ENCODE measurements around the gene APOF. TPM values are rescaled to one million over a fixed set of nuclear protein-coding genes. Genes with fewer than 3 reads are reported as not detected.

APOF gene
- total and polyA plus RNA-seq, 2 donors (not counting 1 experiment from before 2014, with no cell fraction given) = not detected

DNA sequence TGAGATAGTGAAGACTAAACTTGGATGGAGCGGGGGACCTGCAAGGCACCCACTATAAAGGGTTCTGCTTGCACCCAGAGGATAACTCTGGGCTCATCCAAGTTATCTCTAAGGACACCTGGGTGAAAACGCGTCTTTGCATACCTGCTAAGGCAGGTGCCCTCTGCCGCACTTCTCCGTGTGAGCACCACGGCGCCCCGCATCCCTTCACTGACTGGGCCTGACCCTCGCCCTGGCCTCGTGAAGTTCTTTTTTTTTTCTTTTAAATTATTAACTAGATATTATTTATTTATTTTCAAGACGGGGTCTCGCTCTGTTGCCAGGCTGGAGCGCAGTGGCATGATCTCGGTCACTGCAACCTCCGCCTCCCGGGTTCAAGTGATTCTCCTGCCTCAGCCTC is 20.0 kb upstream of the APOF start:
- no peaks in the 10 kb centered on the region for H3K79me2 ChIP-seq (ENCODE audit: control insufficient read depth, insufficient read depth, low read length)
- no peak overlapping the region for H3K27ac ChIP-seq (ENCODE audit: insufficient read depth, low read length)
- H3K27me3 ChIP-seq (ENCODE audit: control insufficient read depth, insufficient read depth, low read length) = no peaks in the 10 kb centered on the region
- no peaks in the 10 kb centered on the region for H3K36me3 ChIP-seq (ENCODE audit: control insufficient read depth, insufficient read depth, low read length)
- H3K9me3 ChIP-seq (ENCODE audit: control insufficient read depth, insufficient read depth, low read depth, low read length) = no peaks in the 10 kb centered on the region
- no peaks in the 10 kb centered on the region for H4K20me1 ChIP-seq (ENCODE audit: control insufficient read depth, extremely low read depth, insufficient read depth, low read length)
- DNase-seq (ENCODE audit: low read depth in 2 of 2) = no peak
- H2AFZ ChIP-seq (ENCODE audit: low read length) = no peak overlapping the region
- no peak overlapping the region for H3K4me2 ChIP-seq (ENCODE audit: extremely low read depth, insufficient read depth, low read length)
- H3K9ac ChIP-seq (ENCODE audit: insufficient read depth, low read length) = no peak overlapping the region
- H3K4me1 ChIP-seq (ENCODE audit: control insufficient read depth, extremely low read depth, insufficient read depth, low read length) = peaks cover 2% of the 10 kb centered on the region
- no peak overlapping the region for H3K4me3 ChIP-seq (replicated peaks in 1 of 4; ENCODE audit: control extremely low read depth in 1 of 4, insufficient read depth in 1 of 4, low read depth in 3 of 4, low read length in 4 of 4)
- TF ChIP-seq, protein P1, sequence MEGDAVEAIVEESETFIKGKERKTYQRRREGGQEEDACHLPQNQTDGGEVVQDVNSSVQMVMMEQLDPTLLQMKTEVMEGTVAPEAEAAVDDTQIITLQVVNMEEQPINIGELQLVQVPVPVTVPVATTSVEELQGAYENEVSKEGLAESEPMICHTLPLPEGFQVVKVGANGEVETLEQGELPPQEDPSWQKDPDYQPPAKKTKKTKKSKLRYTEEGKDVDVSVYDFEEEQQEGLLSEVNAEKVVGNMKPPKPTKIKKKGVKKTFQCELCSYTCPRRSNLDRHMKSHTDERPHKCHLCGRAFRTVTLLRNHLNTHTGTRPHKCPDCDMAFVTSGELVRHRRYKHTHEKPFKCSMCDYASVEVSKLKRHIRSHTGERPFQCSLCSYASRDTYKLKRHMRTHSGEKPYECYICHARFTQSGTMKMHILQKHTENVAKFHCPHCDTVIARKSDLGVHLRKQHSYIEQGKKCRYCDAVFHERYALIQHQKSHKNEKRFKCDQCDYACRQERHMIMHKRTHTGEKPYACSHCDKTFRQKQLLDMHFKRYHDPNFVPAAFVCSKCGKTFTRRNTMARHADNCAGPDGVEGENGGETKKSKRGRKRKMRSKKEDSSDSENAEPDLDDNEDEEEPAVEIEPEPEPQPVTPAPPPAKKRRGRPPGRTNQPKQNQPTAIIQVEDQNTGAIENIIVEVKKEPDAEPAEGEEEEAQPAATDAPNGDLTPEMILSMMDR (conservative IDR thresholded peaks at IDR 0.05 in 1 of 2, IDR thresholded peaks at IDR 0.05 in 1 of 2; ENCODE audit: low read depth in 1 of 2, low read length in 2 of 2) = no peak
- TF ChIP-seq EZH2 (IDR thresholded peaks at IDR 0.05; ENCODE audit: low read length, missing control alignments) = no peak

DNA sequence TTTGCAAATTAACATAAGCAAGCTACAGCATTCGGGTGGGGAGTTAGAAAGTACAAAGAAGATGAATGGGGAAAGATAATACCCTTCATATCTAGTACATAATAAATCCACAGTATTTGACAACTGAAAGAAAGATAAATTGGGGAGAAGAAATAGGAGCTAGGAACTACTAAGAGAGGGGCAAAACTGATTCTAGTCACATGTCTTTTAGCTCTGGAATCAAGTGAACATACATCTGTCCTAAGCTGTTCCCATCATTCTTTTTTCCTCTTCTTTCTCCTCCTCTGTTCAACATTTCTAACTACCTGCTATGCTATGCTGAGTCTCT is 15.3 kb upstream of the APOF start:
- no peaks in the 10 kb centered on the region for H3K36me3 ChIP-seq (ENCODE audit: control insufficient read depth, insufficient read depth, low read length)
- DNase-seq (ENCODE audit: low read depth in 2 of 2) = no peak
- no peak overlapping the region for H3K9ac ChIP-seq (ENCODE audit: insufficient read depth, low read length)
- no peak overlapping the region for H3K4me3 ChIP-seq (replicated peaks in 1 of 4; ENCODE audit: control extremely low read depth in 1 of 4, insufficient read depth in 1 of 4, low read depth in 3 of 4, low read length in 4 of 4)
- H3K9me3 ChIP-seq (ENCODE audit: control insufficient read depth, insufficient read depth, low read depth, low read length) = no peaks in the 10 kb centered on the region
- H2AFZ ChIP-seq (ENCODE audit: low read length) = no peak overlapping the region
- no peaks in the 10 kb centered on the region for H3K4me1 ChIP-seq (ENCODE audit: control insufficient read depth, extremely low read depth, insufficient read depth, low read length)
- no peak for TF ChIP-seq EZH2 (IDR thresholded peaks at IDR 0.05; ENCODE audit: low read length, missing control alignments)
- TF ChIP-seq, protein P1 (conservative IDR thresholded peaks at IDR 0.05 in 1 of 2, IDR thresholded peaks at IDR 0.05 in 1 of 2; ENCODE audit: low read depth in 1 of 2, low read length in 2 of 2) = no peak
- H3K4me2 ChIP-seq (ENCODE audit: extremely low read depth, insufficient read depth, low read length) = no peak overlapping the region
- H3K27ac ChIP-seq (ENCODE audit: insufficient read depth, low read length) = no peak overlapping the region
- H4K20me1 ChIP-seq (ENCODE audit: control insufficient read depth, extremely low read depth, insufficient read depth, low read length) = no peaks in the 10 kb centered on the region
- H3K27me3 ChIP-seq (ENCODE audit: control insufficient read depth, insufficient read depth, low read length) = no peaks in the 10 kb centered on the region
- H3K79me2 ChIP-seq (ENCODE audit: control insufficient read depth, insufficient read depth, low read length) = no peaks in the 10 kb centered on the region

DNA sequence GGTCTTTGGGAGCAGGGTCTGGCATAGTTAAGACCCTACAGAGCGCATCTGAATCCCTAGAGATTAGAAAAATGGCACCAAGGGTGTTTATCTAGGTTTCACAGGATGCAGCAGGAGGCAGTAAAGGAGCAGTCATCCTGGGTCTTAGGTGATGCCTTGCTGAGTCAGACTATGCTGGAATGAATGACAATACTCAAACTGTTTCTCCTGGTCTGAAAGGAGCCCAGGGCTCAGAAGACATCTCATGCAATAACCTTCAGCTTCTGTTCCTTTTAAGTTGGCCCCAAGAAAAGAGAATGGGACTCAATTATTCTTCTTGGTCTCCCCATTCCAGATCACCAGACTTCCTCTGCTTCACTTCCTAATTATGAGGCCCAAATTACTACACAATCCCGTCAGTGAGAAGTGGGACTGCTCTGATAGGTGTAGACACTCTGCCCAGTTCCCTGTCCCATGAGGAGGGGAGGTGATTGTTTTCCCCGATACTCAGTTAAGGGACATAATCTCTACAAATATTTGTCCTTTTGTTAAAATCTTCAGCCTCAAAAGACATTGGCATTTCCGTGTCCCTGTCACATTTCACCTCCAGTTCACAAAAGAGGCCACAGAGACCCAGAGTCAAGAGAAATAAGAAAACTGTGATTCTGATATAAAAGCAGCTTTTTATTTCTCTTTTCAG is 14.8 kb upstream of the APOF start:
- Histone ChIP-seq H3K9me3 (ENCODE audit: control insufficient read depth, insufficient read depth, low read depth, low read length) (no peaks in the 10 kb centered on the region), H2AFZ (ENCODE audit: low read length) (no peak overlapping the region), H3K27me3 (ENCODE audit: control insufficient read depth, insufficient read depth, low read length) (no peaks in the 10 kb centered on the region), H3K4me2 (ENCODE audit: extremely low read depth, insufficient read depth, low read length) (no peak overlapping the region), H3K4me1 (ENCODE audit: control insufficient read depth, extremely low read depth, insufficient read depth, low read length) (no peaks in the 10 kb centered on the region), H3K27ac (ENCODE audit: insufficient read depth, low read length) (no peak overlapping the region), H3K79me2 (ENCODE audit: control insufficient read depth, insufficient read depth, low read length) (no peaks in the 10 kb centered on the region), H3K36me3 (ENCODE audit: control insufficient read depth, insufficient read depth, low read length) (no peaks in the 10 kb centered on the region), H3K4me3 (replicated peaks in 1 of 4; ENCODE audit: control extremely low read depth in 1 of 4, insufficient read depth in 1 of 4, low read depth in 3 of 4, low read length in 4 of 4) (no peak overlapping the region), H4K20me1 (ENCODE audit: control insufficient read depth, extremely low read depth, insufficient read depth, low read length) (no peaks in the 10 kb centered on the region), H3K9ac (ENCODE audit: insufficient read depth, low read length) (no peak overlapping the region)
- peak in 1 of 2 donors; percentile 4 for DNase-seq (ENCODE audit: low read depth in 2 of 2)
- no peak for TF ChIP-seq EZH2 (IDR thresholded peaks at IDR 0.05; ENCODE audit: low read length, missing control alignments)
- TF ChIP-seq, protein P1 (conservative IDR thresholded peaks at IDR 0.05 in 1 of 2, IDR thresholded peaks at IDR 0.05 in 1 of 2; ENCODE audit: low read depth in 1 of 2, low read length in 2 of 2) = no peak

Measured in fibroblast of lung (primary cell).